ENCODE results near the gene RBM41.

Gene RBM41

GRCh38 chrX:107025545-107025944 is 93.1 kb downstream of the RBM41 start:
- no peak for DNase-seq

DNA sequence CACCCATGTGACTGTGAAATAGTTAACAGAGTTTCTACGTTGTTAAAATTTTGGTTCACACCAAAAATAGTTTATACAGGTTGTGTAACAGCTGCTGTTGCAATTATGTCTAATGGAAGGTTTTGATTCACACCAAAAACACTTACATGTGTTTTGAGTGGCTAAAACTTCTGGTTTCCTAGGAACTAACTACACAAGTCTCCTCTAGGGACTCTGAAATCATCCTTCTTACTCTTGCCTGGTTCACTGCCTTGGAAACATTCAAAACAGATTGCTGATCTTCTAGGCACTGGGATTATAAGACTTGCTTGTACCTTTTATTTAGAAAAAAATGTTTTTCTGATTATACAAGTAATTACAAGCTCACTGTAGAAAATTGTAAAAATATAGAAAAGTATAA is 103.7 kb downstream of the RBM41 start:
- DNase-seq = no peak

Data from activated CD4-positive, alpha-beta T cell treated with anti-CD3 and anti-CD28 coated beads, Interleukin-2, amount 50 U/mL, for 4 hours (primary cell).